ENCODE data around the gene LSAMP. TPM values are rescaled to one million over a fixed set of nuclear protein-coding genes. Genes with fewer than 3 reads are reported as not detected.

Gene LSAMP
- total and polyA plus RNA-seq, 2 of the 8 experiments (the other 6 are each of a cell fraction or from before 2014, with no cell fraction given) = 1.8 to 5.7 TPM

- peak; percentile 75; the same call in 1 of the 2 replicates for TF ChIP-seq POLR2AphosphoS5 (IDR thresholded peaks at IDR 0.05; ENCODE audit: low read depth, low read length)
- peak; percentile 51; the same call in 1 of the 2 replicates for TF ChIP-seq TEAD4 (IDR thresholded peaks at IDR 0.05; ENCODE audit: low read depth, low read length)
- no peak for TF ChIP-seq JUN (IDR thresholded peaks at IDR 0.05; ENCODE audit: low read depth, low read length)
- TF ChIP-seq SRF (IDR thresholded peaks at IDR 0.05; ENCODE audit: low read depth, low read length) = no peak
- no peak for TF ChIP-seq RFX5 (IDR thresholded peaks at IDR 0.05; ENCODE audit: borderline replicate concordance, low read depth, low read length)
- no peak; the same call in 1 of the 2 replicates for TF ChIP-seq BACH1 (IDR thresholded peaks at IDR 0.05; ENCODE audit: low read length)
Observed at GRCh38 chr3:116154389-116154788, 290.9 kb downstream of the LSAMP start (continued).

All from H1 (cell line).